Coronary artery (tissue), 2 donors: ENCODE data around the gene FBXO10.

Experiments
- DNase-seq: peaks from one replicate; pipeline ENCODE4 v3.0.0-alpha.2; 2017; ENCODE audit warnings: low spot score
- H3K27ac ChIP-seq, 2 donors: fragments of 200-600 bp; sonication (generic); one replicate each; pipeline ENCODE4 v1.5.1; 2016 to 2019
- H3K4me3 ChIP-seq: fragments of 200-600 bp; sonication (generic); 2 replicates; pipeline ENCODE4 v1.5.1; 2016; ENCODE audit warnings: mild to moderate bottlenecking, moderate library complexity
- TF ChIP-seq, protein P1 (sequence below): fragments of 200-600 bp; sonication (generic); IDR thresholded peaks from one replicate; pipeline ENCODE4 v1.5.1; 2019; ENCODE audit warnings: antibody characterized with exemption

Gene FBXO10

DNA sequence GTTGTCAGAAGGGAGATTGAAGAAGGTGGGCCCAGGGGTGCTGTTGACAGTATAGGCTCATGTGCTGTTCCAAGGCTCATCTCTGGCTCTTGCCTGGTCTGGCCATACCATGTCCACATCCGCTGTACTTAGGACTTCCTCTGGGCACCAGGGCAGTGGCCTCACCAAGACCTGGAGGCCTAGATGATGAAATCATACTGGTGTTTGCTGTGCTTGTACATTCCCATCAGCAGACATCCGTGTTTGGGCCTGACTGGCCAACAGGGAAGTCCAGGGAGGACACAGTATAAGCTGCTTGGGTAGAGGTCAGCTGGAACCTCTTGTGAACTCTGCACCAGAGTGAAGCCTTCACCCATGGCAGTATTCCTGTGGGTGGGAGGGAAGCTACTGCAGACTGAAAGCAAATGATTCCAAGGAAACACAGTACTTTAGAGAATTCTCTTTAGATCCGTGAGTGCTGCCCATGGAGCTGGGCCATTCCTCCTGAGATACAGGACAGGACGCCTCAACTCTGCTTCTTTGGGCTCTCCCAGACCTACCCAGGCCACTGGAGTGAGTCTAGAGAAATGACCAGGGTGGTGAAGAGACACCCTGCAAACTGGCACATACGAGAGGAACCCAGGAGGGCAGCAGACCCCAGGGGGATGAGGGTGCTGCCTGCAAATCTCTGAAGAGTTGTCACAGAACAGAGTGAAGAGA is 67.9 kb downstream of the FBXO10 start:
- TF ChIP-seq, protein P1, sequence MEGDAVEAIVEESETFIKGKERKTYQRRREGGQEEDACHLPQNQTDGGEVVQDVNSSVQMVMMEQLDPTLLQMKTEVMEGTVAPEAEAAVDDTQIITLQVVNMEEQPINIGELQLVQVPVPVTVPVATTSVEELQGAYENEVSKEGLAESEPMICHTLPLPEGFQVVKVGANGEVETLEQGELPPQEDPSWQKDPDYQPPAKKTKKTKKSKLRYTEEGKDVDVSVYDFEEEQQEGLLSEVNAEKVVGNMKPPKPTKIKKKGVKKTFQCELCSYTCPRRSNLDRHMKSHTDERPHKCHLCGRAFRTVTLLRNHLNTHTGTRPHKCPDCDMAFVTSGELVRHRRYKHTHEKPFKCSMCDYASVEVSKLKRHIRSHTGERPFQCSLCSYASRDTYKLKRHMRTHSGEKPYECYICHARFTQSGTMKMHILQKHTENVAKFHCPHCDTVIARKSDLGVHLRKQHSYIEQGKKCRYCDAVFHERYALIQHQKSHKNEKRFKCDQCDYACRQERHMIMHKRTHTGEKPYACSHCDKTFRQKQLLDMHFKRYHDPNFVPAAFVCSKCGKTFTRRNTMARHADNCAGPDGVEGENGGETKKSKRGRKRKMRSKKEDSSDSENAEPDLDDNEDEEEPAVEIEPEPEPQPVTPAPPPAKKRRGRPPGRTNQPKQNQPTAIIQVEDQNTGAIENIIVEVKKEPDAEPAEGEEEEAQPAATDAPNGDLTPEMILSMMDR: no peak
- no peak for DNase-seq
- Histone ChIP-seq H3K27ac (no peak overlapping the region), H3K4me3 (no peak overlapping the region)

DNA sequence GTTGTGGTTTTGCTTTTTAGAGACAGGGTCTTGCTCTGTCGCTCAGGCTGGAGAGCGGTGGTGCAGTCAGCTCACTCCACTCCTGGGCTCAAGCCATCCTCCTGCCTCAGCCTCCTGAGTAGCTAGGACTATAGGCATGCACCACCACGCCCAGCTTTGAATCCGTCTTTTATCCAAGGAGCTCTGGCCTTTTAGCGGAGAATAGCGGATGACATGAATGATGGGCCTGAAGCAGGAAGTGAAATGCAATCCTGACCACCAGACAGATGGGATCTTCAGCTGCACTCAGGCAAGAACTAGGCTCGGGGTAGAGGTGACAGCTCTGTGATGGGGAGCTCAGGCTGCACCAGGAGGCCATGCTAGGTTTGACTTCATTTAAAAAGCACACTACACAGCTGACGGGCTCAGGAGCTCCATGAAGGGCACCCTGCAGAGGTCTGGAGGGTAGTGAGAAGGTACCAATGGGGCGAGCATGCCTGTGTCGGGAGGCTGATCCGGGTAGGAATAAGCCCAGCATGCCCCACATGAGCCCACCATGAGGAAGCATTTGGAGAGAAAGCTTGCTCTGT is 68.5 kb downstream of the FBXO10 start:
- Histone ChIP-seq H3K4me3 (no peak overlapping the region), H3K27ac (no peak overlapping the region)
- no peak for DNase-seq
- TF ChIP-seq, protein P1: no peak

DNA sequence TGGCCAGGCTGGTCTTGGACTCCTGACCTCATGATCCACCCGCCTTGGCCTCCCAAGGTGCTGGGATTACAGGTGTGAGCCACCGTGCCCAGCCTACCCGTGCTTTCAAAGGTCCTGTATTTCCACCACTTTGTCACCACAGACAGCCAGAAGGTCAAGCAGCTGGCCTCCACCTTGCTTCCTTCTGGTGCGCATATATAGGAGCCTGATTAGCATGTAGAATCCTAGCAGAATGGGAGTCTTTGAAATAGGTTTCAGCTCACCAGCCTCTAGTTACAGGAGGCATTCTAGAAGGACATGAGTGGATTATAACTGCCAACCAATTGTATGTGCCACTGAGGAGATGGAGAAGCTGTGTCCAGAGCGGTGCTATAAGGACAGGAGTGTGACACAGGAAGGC is 71.6 kb downstream of the FBXO10 start:
- TF ChIP-seq, protein P1: no peak
- no peak overlapping the region for H3K27ac ChIP-seq
- no peak overlapping the region for H3K4me3 ChIP-seq
- no peak for DNase-seq

DNA sequence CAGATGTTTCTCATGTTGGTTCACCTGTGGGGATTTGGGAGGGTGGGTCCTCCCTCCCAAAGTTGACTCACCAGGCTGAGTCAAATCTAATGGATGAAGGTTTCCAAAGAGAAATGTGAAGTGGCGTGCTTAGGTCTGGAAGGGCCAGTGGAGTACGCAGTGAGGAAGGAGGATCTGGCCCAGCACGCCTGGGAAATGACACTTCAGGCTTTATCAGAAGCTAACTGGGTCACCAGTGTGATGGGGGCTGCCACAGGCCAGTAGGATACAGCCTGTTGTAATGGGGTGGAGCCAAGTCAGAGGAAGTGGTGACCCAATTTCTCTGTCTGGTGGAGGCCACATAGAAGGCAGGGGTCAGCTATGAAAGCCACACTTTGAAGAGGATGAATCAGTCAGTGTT is 72.4 kb downstream of the FBXO10 start:
- no peak overlapping the region for H3K27ac ChIP-seq
- TF ChIP-seq, protein P1: no peak
- H3K4me3 ChIP-seq: no peak overlapping the region
- DNase-seq: no peak

DNA sequence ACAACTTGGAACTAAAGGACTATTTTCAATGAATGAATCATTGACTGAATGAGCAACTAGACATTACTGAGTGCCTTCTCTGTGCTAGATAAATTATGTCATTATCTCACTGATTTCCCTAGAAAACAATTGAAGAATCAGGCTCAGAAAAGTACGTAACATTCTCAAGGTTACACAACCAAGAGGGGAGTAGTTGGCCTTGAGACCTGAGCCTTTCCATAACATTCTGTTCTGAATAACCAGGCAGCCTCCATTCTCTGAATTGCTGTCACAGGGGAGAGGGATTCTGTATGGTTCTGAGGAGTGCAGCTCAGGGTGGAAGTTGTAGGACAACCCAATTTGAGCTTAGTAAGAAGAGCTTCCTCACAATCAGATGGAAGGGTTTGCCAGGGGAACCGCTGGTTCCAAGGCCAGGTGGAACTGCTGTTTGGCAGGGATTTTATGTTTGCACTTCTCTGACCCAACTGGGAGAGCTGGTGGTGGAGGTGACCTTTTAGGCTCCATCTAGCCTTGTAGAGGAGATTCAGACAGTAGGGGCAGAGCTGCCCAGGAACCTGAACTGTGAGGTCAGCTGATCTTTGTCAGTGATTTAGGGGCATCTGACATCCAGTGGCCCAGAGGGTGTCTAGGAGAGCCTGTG is 74.1 kb downstream of the FBXO10 start:
- DNase-seq: no peak
- TF ChIP-seq, protein P1: no peak
- Histone ChIP-seq H3K27ac (no peak overlapping the region), H3K4me3 (no peak overlapping the region)

DNA sequence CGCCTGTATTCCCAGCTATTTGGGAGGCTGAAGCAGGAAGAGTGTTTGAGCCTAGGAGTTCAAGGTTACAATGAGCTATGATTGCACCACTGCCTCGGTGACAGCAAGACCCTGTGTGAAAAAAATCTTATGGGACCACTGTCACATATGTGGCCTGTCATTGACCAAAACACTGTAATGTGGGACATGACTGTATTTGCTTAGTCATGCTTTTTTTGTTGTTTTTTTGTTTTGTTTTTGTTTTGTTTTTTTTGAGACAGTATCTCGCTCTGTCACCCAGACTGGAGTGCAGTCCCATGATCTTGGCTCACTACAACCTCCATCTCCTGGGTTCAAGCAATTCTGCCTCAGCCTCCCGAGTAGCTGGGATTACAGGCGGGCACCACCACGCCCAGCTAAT is 76.9 kb downstream of the FBXO10 start:
- H3K4me3 ChIP-seq: no peak overlapping the region
- H3K27ac ChIP-seq: no peak overlapping the region
- TF ChIP-seq, protein P1: no peak
- DNase-seq: no peak

DNA sequence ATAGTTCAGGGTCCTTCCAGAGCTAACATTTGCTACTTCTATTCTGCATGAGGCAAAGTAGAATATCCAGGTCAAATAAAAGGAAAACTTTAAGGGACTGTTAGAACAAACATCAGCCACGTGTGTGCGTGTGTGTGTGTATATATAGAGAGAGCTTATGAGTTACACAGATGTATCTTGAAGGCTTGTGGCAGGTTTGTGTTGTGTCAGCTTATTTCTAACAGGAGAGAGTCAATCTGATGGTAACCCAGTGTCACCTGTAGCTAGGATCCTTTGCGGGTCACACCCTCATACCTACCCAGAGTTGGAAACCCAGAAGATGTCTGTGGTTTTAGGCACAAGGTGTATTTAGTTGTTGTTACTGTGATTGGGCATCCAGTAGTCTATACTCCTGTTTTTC is 77.7 kb downstream of the FBXO10 start:
- H3K4me3 ChIP-seq: no peak overlapping the region
- DNase-seq: no peak
- no peak overlapping the region for H3K27ac ChIP-seq
- TF ChIP-seq, protein P1: no peak
